PFSK-1 (cell line): Measurements from ENCODE around the gene GHRHR.

ENCODE experiments used
- FOXP2 ChIP-seq: optimal IDR thresholded peaks from 2 replicates; pipeline ENCODE3; 2011; ENCODE audit warnings: borderline replicate concordance, control low read depth, inconsistent platforms; ENCODE audit not compliant: insufficient read depth; ENCODE audit errors: extremely low read length, extremely low read depth
- POLR2AphosphoS5 ChIP-seq: IDR thresholded peaks from 2 replicates; pipeline ENCODE4 v1.6.1; 2012; ENCODE audit warnings: low read depth, mild to moderate bottlenecking, control low read depth, low read length, moderate library complexity
- REST ChIP-seq, 2 experiments: IDR thresholded peaks; 2 replicates each; pipeline versions ENCODE4 v1.6.1 to v1.8.0; 2011 to 2012; ENCODE audit warnings: low read depth in 2 of 2, low read length in 2 of 2, control low read depth in 1 of 2, inconsistent platforms in 1 of 2, mild to moderate bottlenecking in 1 of 2, moderate library complexity in 1 of 2; ENCODE audit not compliant: insufficient read depth in 1 of 2
- SIN3A ChIP-seq: IDR thresholded peaks from 2 replicates; pipeline ENCODE4 v1.6.1; 2012; ENCODE audit warnings: mild to moderate bottlenecking, low read length, moderate library complexity, borderline replicate concordance; ENCODE audit not compliant: insufficient read depth
- TAF1 ChIP-seq: IDR thresholded peaks from 2 replicates; pipeline ENCODE4 v1.6.1; 2012; ENCODE audit warnings: low read length, control low read depth, borderline replicate concordance; ENCODE audit not compliant: insufficient read depth

GHRHR gene

GRCh38 chr7:30986331-30986730, 22.6 kb downstream of the GHRHR start:
- TF ChIP-seq TAF1, result no peak
- TF ChIP-seq FOXP2, result no peak
- no peak for TF ChIP-seq SIN3A
- TF ChIP-seq REST (IDR thresholded peaks at IDR 0.05; ENCODE audit: insufficient read depth in 1 of 2, low read depth in 2 of 2, low read length in 2 of 2), result no peak
- no peak for TF ChIP-seq POLR2AphosphoS5

- TF ChIP-seq SIN3A (no peak), FOXP2 (no peak), TAF1 (no peak), POLR2AphosphoS5 (no peak), REST (IDR thresholded peaks at IDR 0.05; ENCODE audit: insufficient read depth in 1 of 2, low read depth in 2 of 2, low read length in 2 of 2) (no peak)
These were observed 23.0 kb downstream of the GHRHR start for GRCh38 chr7:30986738-30987137.

GRCh38 chr7:30987178-30987577, 23.4 kb downstream of the GHRHR start:
- TF ChIP-seq SIN3A (no peak), TAF1 (no peak), FOXP2 (no peak), REST (IDR thresholded peaks at IDR 0.05; ENCODE audit: insufficient read depth in 1 of 2, low read depth in 2 of 2, low read length in 2 of 2) (no peak), POLR2AphosphoS5 (no peak)

- TF ChIP-seq SIN3A (no peak), REST (IDR thresholded peaks at IDR 0.05; ENCODE audit: insufficient read depth in 1 of 2, low read depth in 2 of 2, low read length in 2 of 2) (no peak), TAF1 (no peak), FOXP2 (no peak), POLR2AphosphoS5 (no peak)
These were observed 24.2 kb downstream of the GHRHR start for GRCh38 chr7:30987936-30988335.

GRCh38 chr7:30988351-30989005, 24.7 kb downstream of the GHRHR start:
- TF ChIP-seq REST (IDR thresholded peaks at IDR 0.05; ENCODE audit: insufficient read depth in 1 of 2, low read depth in 2 of 2, low read length in 2 of 2) (no peak), FOXP2 (no peak), SIN3A (no peak), POLR2AphosphoS5 (no peak), TAF1 (no peak)
